NT2/D1 (cell line): Measurements from ENCODE around the gene RNASE4.

Experiments
- SUZ12 ChIP-seq: IDR thresholded peaks from 2 replicates; pipeline ENCODE4 v1.6.1; 2011; ENCODE audit not compliant: insufficient read length, insufficient read depth; ENCODE audit errors: extremely low read depth
- ZNF274 ChIP-seq: IDR thresholded peaks from 2 replicates; pipeline ENCODE4 v1.6.1; 2011; ENCODE audit warnings: mild to moderate bottlenecking, low read depth, low read length

- TF ChIP-seq ZNF274 (no peak), SUZ12 (no peak)
Measured at GRCh38 chr14:20645481-20645880, 38.9 kb upstream of the RNASE4 start.
